Stimulated activated CD8-positive, alpha-beta memory T cell treated with anti-CD3 and anti-CD28 coated beads, Interleukin-4, amount 100 ng/mL, for 1 hour (primary cell): ENCODE measurements around the gene E2F8.
"Not testable (repeated sequence)": the region's sequence is repeated elsewhere in the genome, so short reads cannot be mapped to it uniquely, and the experiment has no call there.

Experiments used
- DNase-seq, 2 donors: peaks; one replicate each; pipeline ENCODE4 v3.0.0-alpha.2; 2020; ENCODE audit warnings: low read depth in 2 of 2, low spot score in 1 of 2

Gene E2F8

GRCh38 chr11:19240420-19241259 is at the start of gene E2F8:
Gene E2F8, minus strand, starts transcription at chr11:19240945. Its CDS starts 824 bp downstream, at chr11:19240121.
- peak; percentile 43 to 68 for DNase-seq

DNA sequence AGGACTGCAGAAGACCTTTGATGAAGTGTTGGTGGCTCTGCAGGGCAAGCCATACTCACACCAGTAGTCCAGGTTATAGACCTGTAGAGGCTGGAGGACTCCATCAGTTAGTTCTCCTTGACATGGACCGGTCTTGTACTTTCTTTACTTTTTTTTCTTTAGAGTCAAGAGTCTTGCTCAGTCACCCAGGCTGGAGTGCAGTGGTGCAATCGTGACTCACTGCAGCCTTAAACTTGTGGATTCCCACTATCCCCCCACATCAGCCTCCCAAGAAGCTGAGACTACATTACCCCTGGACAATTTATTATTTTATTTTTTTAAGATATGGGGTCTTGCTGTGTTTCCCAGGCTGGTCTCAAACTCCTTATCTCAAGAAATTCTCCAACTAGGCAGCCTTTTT is 49.6 kb upstream of the E2F8 start:
- DNase-seq, result no peak

GRCh38 chr11:19288256-19288655 is 47.5 kb upstream of the E2F8 start:
- DNase-seq, result no peak

DNA sequence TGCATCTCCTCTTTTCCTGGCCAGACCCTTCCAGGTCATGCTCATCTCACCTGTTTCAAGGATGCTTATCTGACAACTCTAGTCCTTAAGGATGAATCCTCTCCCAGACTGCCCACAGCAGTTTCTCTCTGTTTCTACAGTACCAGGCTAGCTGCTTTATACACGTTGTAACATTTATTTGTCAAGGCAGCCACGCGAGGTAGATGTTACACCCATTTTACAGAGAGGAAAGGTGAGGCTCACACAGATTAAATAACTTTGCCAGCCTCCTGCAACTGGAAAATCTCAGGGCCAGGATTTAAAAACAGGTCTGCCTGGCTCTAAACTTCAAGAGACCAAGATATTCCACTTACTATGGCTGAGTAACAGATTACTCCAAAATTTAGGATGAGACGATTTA is 45.7 kb upstream of the E2F8 start:
- no peak for DNase-seq

GRCh38 chr11:19284881-19285280 is 44.1 kb upstream of the E2F8 start:
- no peak for DNase-seq

DNA sequence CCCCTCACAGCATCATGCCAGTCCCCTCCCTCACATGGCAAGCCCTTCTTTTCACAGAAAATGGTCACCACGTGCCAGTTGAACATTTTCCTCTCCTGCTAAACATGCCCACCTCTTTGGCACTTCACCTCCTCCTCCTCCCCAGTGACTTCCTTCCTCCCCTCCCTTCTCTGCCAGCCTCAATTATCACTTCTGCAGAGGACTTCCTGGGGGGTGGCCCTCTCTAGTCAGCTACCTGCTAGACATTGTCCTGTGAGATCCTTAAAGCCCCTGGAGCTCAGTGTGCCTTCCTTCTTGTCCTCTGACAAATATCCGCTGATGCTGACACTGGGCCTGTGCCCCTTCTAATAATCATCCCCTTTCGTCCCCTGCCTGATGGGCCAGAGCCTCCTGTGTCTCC is 43.2 kb upstream of the E2F8 start:
- no peak for DNase-seq

DNA sequence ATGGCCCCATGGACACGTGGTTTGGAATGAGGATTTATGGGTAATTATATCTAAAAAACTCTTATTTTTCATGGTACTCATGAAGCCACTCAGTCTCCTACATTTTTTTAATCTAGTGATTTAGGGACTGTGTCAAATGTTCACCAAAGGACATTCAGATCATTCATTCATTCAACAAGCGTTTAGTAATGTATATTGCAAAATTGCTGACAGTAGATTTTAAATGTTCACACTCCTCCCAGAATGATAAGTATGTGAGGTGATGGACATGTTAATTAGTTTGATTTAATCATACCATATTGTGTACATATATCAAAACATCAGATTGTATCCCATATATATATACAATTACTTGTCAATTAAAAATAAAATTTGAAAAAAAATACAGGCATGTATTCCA is 40.8 kb upstream of the E2F8 start:
- DNase-seq, result no peak

GRCh38 chr11:19281041-19281440 is 40.3 kb upstream of the E2F8 start:
- DNase-seq, result no peak

- no peak for DNase-seq
Observed at GRCh38 chr11:19279451-19279850, 38.7 kb upstream of the E2F8 start.

GRCh38 chr11:19276859-19277808 is 36.4 kb upstream of the E2F8 start:
- no peak for DNase-seq

GRCh38 chr11:19275496-19275895 is 34.8 kb upstream of the E2F8 start:
- no peak for DNase-seq

- not testable (repeated sequence) for DNase-seq
Observed at GRCh38 chr11:19273219-19273618, 32.5 kb upstream of the E2F8 start.

GRCh38 chr11:19268909-19269308 is 28.2 kb upstream of the E2F8 start:
- DNase-seq, result no peak

DNA sequence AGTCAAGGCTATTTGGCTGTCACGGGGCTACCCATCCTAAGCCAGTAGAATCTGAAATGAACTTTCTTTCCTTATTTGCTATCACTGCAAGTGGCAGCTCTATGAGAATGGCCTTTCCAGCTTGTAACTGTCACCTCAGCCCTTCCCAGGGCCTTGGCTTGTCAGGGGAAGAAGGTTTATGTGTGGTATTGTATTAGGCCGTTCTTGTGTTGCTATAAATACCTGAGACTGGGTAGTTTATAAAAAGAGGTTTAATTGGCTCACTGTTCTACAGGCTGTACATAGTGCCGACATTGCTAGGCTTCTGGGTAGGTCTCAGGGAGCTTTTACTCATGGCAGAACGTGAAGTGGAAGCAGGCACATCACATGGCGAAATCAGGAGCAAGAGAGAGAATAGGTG is 26.8 kb upstream of the E2F8 start:
- no peak for DNase-seq

DNA sequence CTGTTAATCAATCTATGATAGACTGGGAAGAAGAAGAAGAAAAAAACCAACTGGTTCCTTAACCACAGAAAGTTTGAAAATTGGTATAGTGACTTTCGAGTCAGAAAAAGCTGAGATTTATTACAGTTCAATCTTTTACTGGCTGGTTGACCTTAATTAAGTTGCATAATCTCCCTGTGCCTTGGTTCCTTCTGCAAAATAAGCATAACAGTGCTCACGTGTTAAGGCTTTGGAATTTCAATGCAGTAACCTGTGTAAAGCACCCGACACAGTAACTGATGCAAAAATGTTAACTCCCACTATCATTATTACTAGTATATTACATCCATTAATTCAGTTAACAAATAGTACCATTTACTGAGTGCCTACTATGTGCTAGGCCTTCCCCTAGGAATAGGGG is 22.6 kb upstream of the E2F8 start:
- DNase-seq, result no peak

DNA sequence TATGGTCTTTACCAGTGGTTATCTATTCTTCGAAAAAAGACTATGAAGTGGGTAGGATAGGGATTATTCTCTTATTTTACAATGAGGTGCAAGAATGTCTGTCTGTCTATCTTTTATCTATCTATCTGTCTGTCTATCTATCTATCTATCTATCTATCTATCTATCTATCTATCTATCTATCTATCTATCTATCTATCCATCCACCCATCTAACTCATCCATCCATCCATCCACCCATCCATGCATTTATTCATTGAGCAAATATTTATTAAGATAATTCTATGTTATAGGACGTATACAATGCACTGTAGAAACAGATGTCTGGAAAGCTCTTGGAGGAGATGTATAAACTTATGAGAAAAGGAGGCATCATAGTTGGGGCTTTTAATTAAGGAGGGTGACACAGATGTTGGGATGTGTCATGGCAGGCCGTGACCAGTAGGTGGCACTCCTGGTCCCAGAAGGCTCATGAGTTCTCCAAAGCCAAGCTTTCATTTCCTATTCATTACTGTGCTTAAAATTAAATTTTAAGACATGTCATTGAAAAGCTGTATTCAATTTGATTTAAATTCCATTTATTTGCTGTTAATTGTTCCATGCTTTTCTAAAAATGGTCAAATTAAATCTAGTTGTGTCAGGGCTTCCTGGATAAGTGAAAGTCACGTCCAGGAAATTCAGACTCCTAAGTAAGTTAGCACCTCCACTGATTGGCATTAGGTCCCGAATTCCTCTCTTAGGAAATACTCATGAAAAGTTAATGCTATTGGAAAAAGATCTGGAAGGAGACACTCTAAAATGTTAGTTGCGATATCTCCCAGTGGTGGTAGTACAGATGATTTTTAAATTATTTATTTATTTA is 19.0 kb upstream of the E2F8 start:
- peak; percentile 22 to 39 for DNase-seq

DNA sequence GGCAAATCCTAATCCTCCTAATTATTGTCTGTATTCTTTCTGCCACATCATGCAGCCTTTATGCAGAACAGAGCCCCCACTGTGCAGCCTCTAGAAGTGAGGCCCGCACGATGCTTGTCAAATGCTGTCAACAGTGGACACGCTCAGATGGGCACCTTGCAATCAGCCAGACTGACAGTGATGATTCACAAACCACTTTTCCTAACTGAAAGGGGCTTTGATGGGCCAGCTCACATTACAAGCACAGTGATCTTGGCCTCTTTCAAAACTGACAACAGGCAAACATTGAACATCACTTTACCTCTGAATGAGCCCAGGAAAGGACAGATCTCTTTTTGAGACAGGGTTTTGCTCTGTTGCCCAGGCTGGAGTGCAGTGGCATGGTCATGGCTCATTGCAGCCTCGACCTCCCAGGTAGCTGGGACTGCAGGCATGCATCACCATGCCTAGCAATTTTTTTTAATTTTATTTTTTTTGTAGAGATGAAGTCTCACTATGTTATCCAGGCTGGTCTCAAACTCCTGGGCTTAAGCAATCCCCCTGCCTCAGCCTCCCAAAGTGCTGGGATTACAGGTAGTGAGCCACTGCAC is 18.0 kb upstream of the E2F8 start:
- no peak for DNase-seq

DNA sequence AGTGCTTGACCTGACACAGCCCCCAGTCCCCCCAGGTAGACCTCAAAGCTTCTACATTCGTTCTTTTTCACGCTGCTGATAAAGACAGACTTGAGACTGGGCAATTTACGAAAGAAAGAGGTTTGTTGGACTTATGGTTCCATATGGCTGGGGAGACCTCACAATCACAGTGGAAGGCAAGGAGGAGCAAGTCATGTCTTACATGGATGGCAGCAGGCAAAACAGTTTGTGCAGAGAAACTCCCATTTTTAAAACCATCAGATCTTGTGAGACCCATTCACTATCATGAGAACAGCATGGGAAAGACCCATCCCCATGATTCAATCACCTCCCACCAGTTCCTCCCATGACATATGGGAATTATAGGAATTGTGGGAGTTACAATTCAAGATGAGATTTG is 13.7 kb upstream of the E2F8 start:
- not testable (repeated sequence) for DNase-seq

DNA sequence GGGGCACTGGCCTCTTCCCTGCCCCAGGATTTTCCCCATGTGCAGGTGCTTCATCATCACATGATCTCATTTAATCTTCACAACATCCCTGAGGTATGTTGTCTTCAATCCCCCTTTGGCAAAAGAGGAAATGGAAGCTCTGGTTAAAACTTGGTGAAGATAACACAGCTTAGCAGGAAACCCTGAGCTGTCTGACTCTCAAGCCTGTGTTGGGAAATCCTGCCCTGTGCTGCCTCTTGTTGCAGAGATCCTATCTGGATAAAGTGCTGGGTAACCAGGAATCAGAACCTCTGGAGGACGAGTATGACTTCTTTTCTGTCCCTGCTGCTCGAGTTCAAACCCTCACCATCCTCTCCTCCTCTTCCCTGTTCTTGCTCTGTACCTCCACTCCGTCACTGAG is 13.1 kb upstream of the E2F8 start:
- no peak for DNase-seq

DNA sequence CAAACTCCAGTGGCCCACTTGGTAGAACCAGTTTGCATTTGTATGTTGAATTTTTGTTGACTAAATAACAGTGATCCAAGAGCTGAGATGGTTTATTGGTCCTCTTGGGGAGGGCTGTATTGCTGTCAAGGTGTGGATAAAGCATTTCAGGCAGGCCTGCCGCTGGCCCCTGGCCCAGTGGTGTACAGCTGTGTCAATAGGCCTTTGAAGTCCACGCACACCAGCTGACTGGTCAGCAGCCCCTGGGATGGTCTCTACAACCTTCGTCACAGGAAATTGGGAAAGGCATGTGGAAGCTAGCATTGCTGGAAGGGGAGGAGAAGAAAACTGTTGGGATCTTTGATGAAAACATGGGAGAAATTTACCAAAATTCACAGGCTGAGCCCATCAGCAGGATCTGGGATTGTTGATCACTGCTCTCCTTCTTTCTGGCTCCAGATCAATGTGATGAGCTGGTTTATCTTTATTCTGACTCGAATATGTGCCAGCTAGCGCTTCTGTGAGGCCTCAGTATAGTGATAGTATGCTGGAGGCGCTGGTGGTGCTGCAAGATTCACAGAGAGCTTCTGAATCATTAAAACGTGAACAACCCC is 12.5 kb upstream of the E2F8 start:
- no peak for DNase-seq
